K562 (cell line): ENCODE measurements around the gene IRAK2. TPM values are rescaled to one million over a fixed set of nuclear protein-coding genes. Genes with fewer than 3 reads are reported as not detected.

ENCODE experiments used
- ATAC-seq: fragments of 200-7000 bp; cut with Tn5 transposase; 3 replicates; pipeline ENCODE4 v1.9.1; 2020; ENCODE audit warnings: moderate library complexity
- BruUV-seq: library from RNA; stranded (reverse); fragments of 400-500 nt; replicated peaks from 2 replicates; lab custom pipeline; 2021; lab: Mats Ljungman, UMichigan
- CTCF ChIA-PET: fragments of 300-600 bp; formaldehyde crosslinking; extraction: SDS; loops from one replicate; lab custom pipeline; 2021; ENCODE audit warnings: low intra/inter-chr PET ratio; lab: Yijun Ruan, JAX
- POLR2A ChIA-PET: fragments of 300-600, 350-650 bp; sonication (Branson Sonifier 250); formaldehyde crosslinking; extraction: SDS; loops from one replicate; lab custom pipeline; 2021; ENCODE audit warnings: antibody characterized with exemption, inconsistent platforms; lab: Yijun Ruan, JAX
- DNase-seq, 4 experiments: peaks; one replicate each; pipeline versions ENCODE4 v3.0.0 to v3.0.0-alpha.2; 2011 to 2018; ENCODE audit warnings: low spot score in 3 of 4, mixed read lengths in 3 of 4; ENCODE audit errors: extremely low read depth in 1 of 4
- FAIRE-seq: peaks from 2 replicates; lab custom pipeline; 2011; peaks lifted over from hg19 to GRCh38; lab: Jason Lieb, UNC
- H2AFZ ChIP-seq: 2 replicates; pipeline ENCODE4 v1.6.0; 2011; ENCODE audit warnings: low read depth, low read length, control low read depth, inconsistent platforms
- H3K27ac ChIP-seq: fragments of 200-600 bp; 3 replicates; pipeline ENCODE4 v1.8.0; 2011; ENCODE audit warnings: low read depth, mild to moderate bottlenecking, control low read depth, inconsistent platforms, low read length, moderate library complexity, mixed read lengths; ENCODE audit errors: extremely low read depth
- H3K27me3 ChIP-seq, 2 experiments: fragments of 300-600 bp in 1 of 2; 2 replicates in 1 of 2; 3 replicates in 1 of 2; pipeline versions ENCODE4 v1.6.0 to v1.8.0; 2011; ENCODE audit warnings: inconsistent platforms in 2 of 2, low read length in 2 of 2, mild to moderate bottlenecking in 1 of 2, mixed read lengths in 1 of 2, moderate library complexity in 1 of 2; ENCODE audit not compliant: control insufficient read depth in 2 of 2, insufficient read depth in 2 of 2
- H3K36me3 ChIP-seq: fragments of 300-600 bp; 3 replicates; pipeline ENCODE4 v1.8.0; 2011; ENCODE audit warnings: mild to moderate bottlenecking, low read length, inconsistent platforms; ENCODE audit not compliant: control insufficient read depth, insufficient read depth
- H3K4me1 ChIP-seq, 2 experiments: fragments of 200-600 bp in 1 of 2; replicated peaks in 1 of 2; 2 replicates in 1 of 2; 3 replicates in 1 of 2; pipeline versions ENCODE4 v1.5.1 to v1.8.0; 2011; ENCODE audit warnings: inconsistent platforms in 2 of 2, low read length in 2 of 2, mild to moderate bottlenecking in 1 of 2, mixed read lengths in 1 of 2, moderate library complexity in 1 of 2; ENCODE audit not compliant: control insufficient read depth in 2 of 2, insufficient read depth in 2 of 2
- H3K4me2 ChIP-seq: 2 replicates; pipeline ENCODE4 v1.6.1; 2011; ENCODE audit warnings: low read length, control low read depth, inconsistent platforms, mixed read lengths; ENCODE audit not compliant: insufficient read depth
- H3K4me3 ChIP-seq: fragments of 200-600 bp; sonication (generic), shearing (Covaris generic); 2 replicates; pipeline ENCODE4 v1.5.1; 2016; ENCODE audit warnings: control low read depth, inconsistent platforms
- H3K79me2 ChIP-seq: fragments of 200-600 bp; 3 replicates; pipeline ENCODE4 v1.8.0; 2011; ENCODE audit warnings: low read length, inconsistent platforms; ENCODE audit not compliant: control insufficient read depth, insufficient read depth
- H3K9ac ChIP-seq, 2 experiments: 2 replicates each; pipeline versions ENCODE4 v1.6.0 to v1.6.1; 2011; ENCODE audit warnings: low read depth in 2 of 2, low read length in 2 of 2, control low read depth in 1 of 2, inconsistent platforms in 1 of 2, mild to moderate bottlenecking in 1 of 2, mixed read lengths in 1 of 2; ENCODE audit not compliant: insufficient read depth in 1 of 2
- H3K9me1 ChIP-seq: one replicate; pipeline ENCODE4 v1.6.0; 2011; ENCODE audit warnings: inconsistent platforms, mild to moderate bottlenecking, low read length, moderate library complexity; ENCODE audit not compliant: control insufficient read depth, insufficient read depth
- H3K9me3 ChIP-seq: replicated peaks from 2 replicates; pipeline ENCODE4 v1.5.1; 2011; ENCODE audit warnings: low read depth, low read length, inconsistent platforms; ENCODE audit not compliant: control insufficient read depth, insufficient read depth
- H4K20me1 ChIP-seq: replicated peaks from 2 replicates; pipeline ENCODE4 v1.6.1; 2011; ENCODE audit warnings: low read length, inconsistent platforms, mixed read lengths; ENCODE audit not compliant: control insufficient read depth, insufficient read depth
- KLF13 ChIP-seq: fragments of 450-650 bp; IDR thresholded peaks from 2 replicates; pipeline ENCODE4 v1.6.1; 2016; ENCODE audit warnings: missing genetic modification characterization, low read depth, mild to moderate bottlenecking, missing compliant biosample characterization, moderate library complexity, borderline replicate concordance
- POLR2G ChIP-seq: fragments of 200-400 bp; formaldehyde crosslinking; IDR thresholded peaks from 2 replicates; pipeline ENCODE4 v1.6.1; 2017; ENCODE audit warnings: low read depth, mild to moderate bottlenecking, antibody characterized with exemption, low read length, moderate library complexity
- SP2 ChIP-seq: IDR thresholded peaks from 2 replicates; pipeline ENCODE4 v1.6.1; 2011; ENCODE audit warnings: mild to moderate bottlenecking, low read depth, low read length, moderate library complexity; ENCODE audit not compliant: poor library complexity, severe bottlenecking; ENCODE audit errors: extremely low read depth
- TCF3 ChIP-seq: sonication (generic); formaldehyde crosslinking; IDR thresholded peaks from 2 replicates; pipeline ENCODE4 v1.4.0; 2020; ENCODE audit warnings: mild to moderate bottlenecking, missing genetic modification reagents
- WGBS: fragments of 100-300 bp; shearing (Covaris generic); methylation state at CpG from one replicate; pipeline ENCODE4 v1.1.6; 2016; ENCODE audit warnings: low coverage, mixed read lengths; ENCODE audit not compliant: insufficient coverage; ENCODE audit errors: missing lambda C conversion rate; 5-methylcytosine and 5-hydroxymethylcytosine counted together
- in situ Hi-C: fragments of 300-500 bp; cut with MboI; formaldehyde crosslinking; loops from 4 replicates; pipeline ENCODE4 v1.15.0; 2018; ENCODE audit warnings: inconsistent platforms, mixed read lengths
- intact Hi-C: fragments of 100-400 bp; cut with micrococcal nuclease; formaldehyde crosslinking; loops from 2 replicates; pipeline ENCODE4 v1.14.2; 2022
- polyA plus RNA-seq, 8 experiments: library from polyadenylated mRNA; depleted of rRNA in 4 of 8; stranded (reverse) in 5 of 8; unstranded in 3 of 8; fragments of >200 nt; fragmentation: Nextera tagmentation in 2 of 8; fragmentation: Illumina TruSeq in 1 of 8; extraction: Ambion mirVana in 2 of 8; extraction: Trizol in 1 of 8; gene quantifications; 2 replicates each; pipeline versions ENCODE4 v1.2.1 to v1.2.3, GENCODE V29; 2011 to 2014; ENCODE audit warnings: inconsistent platforms in 1 of 8, missing spikeins in 1 of 8
- total RNA-seq, 7 experiments: library from RNA; depleted of rRNA in 6 of 7; stranded (reverse); fragments of >200 nt in 6 of 7; fragmentation: Illumina TruSeq in 2 of 7; extraction: Trizol in 2 of 7; gene quantifications; 2 replicates each; pipeline versions ENCODE4 v1.2.1 to v1.2.3, GENCODE V29; 2011 to 2021; ENCODE audit warnings: low replicate concordance in 1 of 7
- TF ChIP-seq, protein P1 (sequence below), 2 experiments: fragments of 450-650 bp in 1 of 2; IDR thresholded peaks; 2 replicates each; pipeline ENCODE4 v1.6.1; 2011 to 2017; ENCODE audit warnings: low read depth in 2 of 2, antibody characterized with exemption in 1 of 2, borderline replicate concordance in 1 of 2, low read length in 1 of 2, mild to moderate bottlenecking in 1 of 2, mixed read lengths in 1 of 2; ENCODE audit not compliant: control insufficient read depth in 1 of 2

Gene IRAK2
- total and polyA plus RNA-seq, 9 of the 15 experiments (the other 6 are each of a cell fraction or from before 2014, with no cell fraction given), result 0.42 to 4.4 (median 2.7) TPM

DNA sequence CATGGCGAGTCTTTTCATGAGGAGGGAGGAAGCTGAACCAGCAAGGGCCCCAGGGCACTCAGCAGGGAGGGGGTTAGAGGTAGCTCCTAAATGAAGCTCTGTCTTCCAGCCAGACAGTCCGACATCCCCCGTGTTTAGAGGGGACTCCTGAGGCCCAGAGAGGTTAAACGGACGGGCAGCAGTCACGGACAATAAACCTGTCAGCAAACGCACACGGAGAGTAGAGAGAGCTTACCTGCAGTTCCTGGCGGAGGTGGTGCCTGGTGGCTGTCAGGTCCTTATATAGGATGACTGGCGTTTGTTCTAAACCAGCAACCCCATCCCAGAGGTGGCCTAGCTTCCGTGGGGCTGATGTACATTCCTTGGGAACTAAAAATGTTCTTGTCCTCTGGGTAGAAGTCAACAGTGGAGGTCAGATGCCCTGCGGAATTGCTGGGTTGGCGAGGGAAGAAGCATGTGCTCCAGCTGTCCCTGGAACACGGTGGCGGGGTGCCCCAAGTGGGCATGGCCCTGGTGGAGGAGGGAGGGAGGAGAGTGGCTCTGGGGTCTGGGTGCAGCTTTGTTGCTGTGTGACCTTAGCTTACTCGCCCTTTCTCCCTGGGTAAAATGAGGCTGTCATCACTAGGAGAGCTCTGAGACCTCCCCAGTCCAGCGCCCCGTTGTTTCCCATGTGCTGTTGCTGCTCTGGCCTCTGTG lies 125.9 kb downstream of the IRAK2 start:
- Histone ChIP-seq H3K4me2 (no peak overlapping the region), H3K4me3 (no peak overlapping the region), H3K9ac (no peak overlapping the region), H3K79me2 (no peaks in the 10 kb centered on the region), H4K20me1 (no peaks in the 10 kb centered on the region), H3K36me3 (peaks cover 28% of the 10 kb centered on the region; the same call in 1 of the 3 replicates), H3K27ac (no peak overlapping the region), H3K4me1 (peaks cover 7 to 23% of the 10 kb centered on the region in 2 experiments), H3K9me1 (no peaks in the 10 kb centered on the region), H3K9me3 (no peaks in the 10 kb centered on the region), H3K27me3 (no peaks in the 10 kb centered on the region), H2AFZ (no peak overlapping the region)
- ChIA-PET POLR2A (interaction anchor here (0.6 to 5.3 kb wide), 13 partner anchors 9 to 261 kb away, joined by 3 to 49 read pairs (median 4); partner anchors contain the start of gene SEC13), CTCF (no interaction called here)
- no TSS peak for BruUV-seq
- ATAC-seq (no peak), DNase-seq (no peak), FAIRE-seq (no peak)
- in situ Hi-C loops, result no loop called here
- 71% methylated on average over 16 of the region's 18 CpGs for WGBS
- intact Hi-C loops, result no loop called here
- TF ChIP-seq SP2 (no peak), POLR2G (peak; percentile 53)

- Histone ChIP-seq H3K4me2 (no peak overlapping the region), H3K9me1 (no peaks in the 10 kb centered on the region), H3K4me3 (no peak overlapping the region), H2AFZ (no peak overlapping the region), H4K20me1 (no peaks in the 10 kb centered on the region), H3K36me3 (peaks cover 31% of the 10 kb centered on the region; the same call in 1 of the 3 replicates), H3K27ac (no peak overlapping the region), H3K4me1 (peaks cover 7 to 23% of the 10 kb centered on the region in 2 experiments), H3K79me2 (no peaks in the 10 kb centered on the region), H3K9ac (no peak overlapping the region), H3K9me3 (no peaks in the 10 kb centered on the region), H3K27me3 (no peaks in the 10 kb centered on the region)
- POLR2A ChIA-PET, result interaction anchor here (0.6 to 5.3 kb wide), 8 partner anchors 8 to 906 kb away, joined by 3 to 49 read pairs (median 4); no protein-coding TSS in a partner anchor
- intact Hi-C loops (no loop called here), in situ Hi-C loops (no loop called here)
- 77% methylated on average over 6 of the region's 6 CpGs for WGBS
- TF ChIP-seq TCF3 (no peak), KLF13 (tag) (no peak)
- TF ChIP-seq, protein P1, sequence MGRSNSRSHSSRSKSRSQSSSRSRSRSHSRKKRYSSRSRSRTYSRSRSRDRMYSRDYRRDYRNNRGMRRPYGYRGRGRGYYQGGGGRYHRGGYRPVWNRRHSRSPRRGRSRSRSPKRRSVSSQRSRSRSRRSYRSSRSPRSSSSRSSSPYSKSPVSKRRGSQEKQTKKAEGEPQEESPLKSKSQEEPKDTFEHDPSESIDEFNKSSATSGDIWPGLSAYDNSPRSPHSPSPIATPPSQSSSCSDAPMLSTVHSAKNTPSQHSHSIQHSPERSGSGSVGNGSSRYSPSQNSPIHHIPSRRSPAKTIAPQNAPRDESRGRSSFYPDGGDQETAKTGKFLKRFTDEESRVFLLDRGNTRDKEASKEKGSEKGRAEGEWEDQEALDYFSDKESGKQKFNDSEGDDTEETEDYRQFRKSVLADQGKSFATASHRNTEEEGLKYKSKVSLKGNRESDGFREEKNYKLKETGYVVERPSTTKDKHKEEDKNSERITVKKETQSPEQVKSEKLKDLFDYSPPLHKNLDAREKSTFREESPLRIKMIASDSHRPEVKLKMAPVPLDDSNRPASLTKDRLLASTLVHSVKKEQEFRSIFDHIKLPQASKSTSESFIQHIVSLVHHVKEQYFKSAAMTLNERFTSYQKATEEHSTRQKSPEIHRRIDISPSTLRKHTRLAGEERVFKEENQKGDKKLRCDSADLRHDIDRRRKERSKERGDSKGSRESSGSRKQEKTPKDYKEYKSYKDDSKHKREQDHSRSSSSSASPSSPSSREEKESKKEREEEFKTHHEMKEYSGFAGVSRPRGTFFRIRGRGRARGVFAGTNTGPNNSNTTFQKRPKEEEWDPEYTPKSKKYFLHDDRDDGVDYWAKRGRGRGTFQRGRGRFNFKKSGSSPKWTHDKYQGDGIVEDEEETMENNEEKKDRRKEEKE (IDR thresholded peaks at IDR 0.05; ENCODE audit: borderline replicate concordance in 1 of 2, control insufficient read depth in 1 of 2, low read depth in 2 of 2, low read length in 1 of 2), result no peak
- BruUV-seq, result no TSS peak
- CTCF ChIA-PET, result no interaction called here
- FAIRE-seq (no peak), DNase-seq (no peak), ATAC-seq (peak; percentile 6; the same call in 1 of the 3 replicates)
Observed at GRCh38 chr3:10291641-10292040, 126.9 kb downstream of the IRAK2 start.
